Memory B cell (primary cell): ENCODE results near the gene ZNF777.
"Not testable (repeated sequence)": the region's sequence is repeated elsewhere in the genome, so short reads cannot be mapped to it uniquely, and the experiment has no call there.

Experiments
- ATAC-seq: fragments of 150-1000 bp; cut with Tn5 transposase; 2 replicates; pipeline ENCODE4 v1.10.0; 2021; ENCODE audit warnings: low read depth, mild to moderate bottlenecking, moderate library complexity
- DNase-seq, 2 donors: peaks; one replicate each; pipeline ENCODE4 v3.0.0; 2022; ENCODE audit warnings: low spot score in 2 of 2
- H3K27ac Mint-ChIP-seq: one replicate; pipeline ENCODE4 v1.8.0; 2022; ENCODE audit warnings: mild to moderate bottlenecking, moderate library complexity, mixed read lengths
- H3K27me3 Mint-ChIP-seq: one replicate; pipeline ENCODE4 v1.8.0; 2022; ENCODE audit warnings: mixed read lengths
- H3K36me3 Mint-ChIP-seq: one replicate; pipeline ENCODE4 v1.8.0; 2022; ENCODE audit warnings: mild to moderate bottlenecking, mixed read lengths
- H3K4me1 Mint-ChIP-seq: one replicate; pipeline ENCODE4 v1.8.0; 2022; ENCODE audit warnings: mixed read lengths
- H3K4me3 Mint-ChIP-seq: one replicate; pipeline ENCODE4 v1.8.0; 2022; ENCODE audit warnings: mild to moderate bottlenecking, moderate library complexity, mixed read lengths
- H3K9me3 Mint-ChIP-seq: one replicate; pipeline ENCODE4 v1.8.0; 2022; ENCODE audit warnings: mixed read lengths

ZNF777 gene

DNA sequence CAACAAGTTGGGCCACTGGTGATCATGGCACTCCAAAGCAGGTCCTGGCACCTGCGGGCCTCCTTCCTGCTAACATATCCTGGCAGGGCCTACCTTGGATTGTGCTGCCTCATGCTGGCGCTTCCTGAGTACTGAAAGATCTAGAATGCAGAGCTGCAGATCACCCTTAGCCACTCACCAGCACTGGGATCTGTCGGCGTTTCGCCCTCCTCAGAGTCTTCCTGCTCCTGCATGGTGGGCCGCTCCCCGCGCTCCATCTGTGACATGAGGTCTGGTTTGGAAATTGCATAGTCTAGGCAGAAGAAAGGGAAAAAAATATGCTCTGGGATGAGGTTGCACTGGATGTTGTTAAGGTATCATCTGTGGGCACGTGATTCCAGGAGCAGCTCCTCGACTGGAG, 10.0 kb downstream of the ZNF777 start:
- ATAC-seq (no peak), DNase-seq (no peak)
- Mint-ChIP-seq H3K4me3 (no peak overlapping the region), H3K27ac (no peak overlapping the region), H3K36me3 (peaks cover 41% of the 10 kb centered on the region), H3K27me3 (no peaks in the 10 kb centered on the region), H3K9me3 (no peaks in the 10 kb centered on the region), H3K4me1 (peaks cover 9% of the 10 kb centered on the region)

DNA sequence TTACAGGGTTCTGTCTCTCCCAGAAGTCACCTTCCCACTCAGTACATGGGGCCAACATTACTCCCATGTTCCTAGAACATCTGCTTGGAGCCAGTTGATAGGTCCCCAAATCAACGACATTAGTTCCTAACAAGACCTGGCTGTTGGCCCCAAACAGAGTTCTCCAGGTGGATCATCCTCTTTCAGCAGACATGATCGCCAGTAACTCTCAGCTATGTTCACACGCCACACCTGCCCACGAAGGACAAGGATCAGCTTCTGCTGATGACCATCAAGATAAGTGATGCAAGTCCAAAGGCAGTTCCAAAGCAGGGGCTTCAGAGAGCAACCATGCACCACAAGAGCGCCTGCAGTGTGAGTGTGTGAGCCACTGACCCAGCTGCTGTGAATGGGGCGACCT, 11.0 kb downstream of the ZNF777 start:
- Mint-ChIP-seq H3K27ac (no peak overlapping the region), H3K4me1 (peaks cover 8% of the 10 kb centered on the region), H3K4me3 (no peak overlapping the region), H3K27me3 (no peaks in the 10 kb centered on the region), H3K9me3 (no peaks in the 10 kb centered on the region), H3K36me3 (peaks cover 40% of the 10 kb centered on the region)
- ATAC-seq (no peak), DNase-seq (no peak)

GRCh38 chr7:149448961-149449360, 11.9 kb downstream of the ZNF777 start:
- H3K4me3 Mint-ChIP-seq = no peak overlapping the region
- no peaks in the 10 kb centered on the region for H3K9me3 Mint-ChIP-seq
- DNase-seq = no peak
- peaks cover 5% of the 10 kb centered on the region for H3K4me1 Mint-ChIP-seq
- H3K27ac Mint-ChIP-seq = no peak overlapping the region
- H3K27me3 Mint-ChIP-seq = no peaks in the 10 kb centered on the region
- peaks cover 38% of the 10 kb centered on the region for H3K36me3 Mint-ChIP-seq
- no peak for ATAC-seq

DNA sequence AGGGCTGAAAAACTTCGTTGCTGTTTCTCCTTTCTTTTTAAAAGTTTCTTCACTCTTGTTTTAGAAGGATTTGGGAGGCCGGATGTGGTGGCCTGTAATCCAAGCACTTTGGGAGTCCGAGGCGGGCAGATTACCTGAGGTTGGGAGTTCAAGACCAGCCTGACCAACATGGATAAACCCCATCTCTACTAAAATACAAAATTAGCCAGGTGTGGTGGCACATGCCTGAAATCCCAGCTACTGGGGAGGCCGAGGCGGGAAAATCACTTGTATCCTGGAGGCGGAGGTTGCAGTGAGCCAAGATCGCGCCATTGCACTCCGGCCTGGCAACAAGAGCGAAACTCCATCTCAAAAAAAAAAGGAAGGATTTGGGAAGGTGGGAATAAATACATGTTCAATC, 14.8 kb downstream of the ZNF777 start:
- not testable (repeated sequence) for DNase-seq, H3K27me3 Mint-ChIP-seq, H3K9me3 Mint-ChIP-seq, H3K4me1 Mint-ChIP-seq, H3K27ac Mint-ChIP-seq, ATAC-seq, H3K4me3 Mint-ChIP-seq
- peaks cover 36% of the 10 kb centered on the region for H3K36me3 Mint-ChIP-seq

GRCh38 chr7:149444287-149444686, 16.6 kb downstream of the ZNF777 start:
- no peaks in the 10 kb centered on the region for H3K9me3 Mint-ChIP-seq
- H3K4me1 Mint-ChIP-seq = peaks cover 4% of the 10 kb centered on the region
- H3K27ac Mint-ChIP-seq = no peak overlapping the region
- no peak for ATAC-seq
- DNase-seq = no peak
- peaks cover 27% of the 10 kb centered on the region for H3K36me3 Mint-ChIP-seq
- H3K4me3 Mint-ChIP-seq = no peak overlapping the region
- H3K27me3 Mint-ChIP-seq = no peaks in the 10 kb centered on the region

DNA sequence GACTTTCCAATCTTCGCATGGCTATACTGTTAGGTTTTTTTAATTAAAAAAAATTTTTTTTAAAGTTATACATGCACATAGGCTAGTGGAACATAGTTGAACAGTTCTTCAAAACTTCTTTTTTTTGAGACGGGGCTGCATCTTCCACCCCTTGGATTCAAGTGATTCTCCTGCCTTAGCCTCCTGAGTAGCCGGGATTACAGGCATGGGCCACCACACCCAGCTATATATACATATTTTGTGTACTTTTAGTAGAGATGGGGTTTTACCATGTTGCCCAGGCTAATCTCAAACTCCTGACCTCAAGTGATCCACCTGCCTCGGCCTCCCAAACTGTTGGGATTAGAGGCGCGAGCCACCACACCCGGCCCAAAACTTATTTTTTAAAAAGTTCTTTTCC, 17.3 kb downstream of the ZNF777 start:
- peaks cover 4% of the 10 kb centered on the region for H3K4me1 Mint-ChIP-seq
- H3K36me3 Mint-ChIP-seq = peaks cover 31% of the 10 kb centered on the region
- no peak overlapping the region for H3K4me3 Mint-ChIP-seq
- ATAC-seq (no peak), DNase-seq (no peak)
- no peaks in the 10 kb centered on the region for H3K9me3 Mint-ChIP-seq
- H3K27me3 Mint-ChIP-seq = no peaks in the 10 kb centered on the region
- H3K27ac Mint-ChIP-seq = no peak overlapping the region

DNA sequence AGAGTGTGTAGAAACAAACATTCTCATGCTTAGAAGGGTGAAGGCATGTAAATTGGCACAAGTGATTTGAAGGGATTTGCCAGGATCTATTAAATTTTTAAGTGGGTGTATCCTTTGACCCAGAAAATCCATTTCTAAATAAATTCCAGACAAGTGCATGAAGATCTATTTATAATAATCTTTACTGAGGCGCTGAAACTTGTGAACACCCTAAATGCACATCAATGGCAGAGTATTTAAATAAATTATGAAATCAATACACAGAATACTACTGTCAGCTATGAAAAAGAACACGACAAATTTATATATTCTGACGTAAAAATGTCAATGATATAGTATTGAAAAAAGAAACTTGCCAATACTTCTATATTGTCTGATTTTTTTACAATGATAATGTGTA, 17.9 kb downstream of the ZNF777 start:
- Mint-ChIP-seq H3K9me3 (no peaks in the 10 kb centered on the region), H3K36me3 (peaks cover 31% of the 10 kb centered on the region), H3K27me3 (no peaks in the 10 kb centered on the region), H3K4me3 (no peak overlapping the region), H3K4me1 (peaks cover 4% of the 10 kb centered on the region), H3K27ac (no peak overlapping the region)
- DNase-seq (no peak), ATAC-seq (no peak)

DNA sequence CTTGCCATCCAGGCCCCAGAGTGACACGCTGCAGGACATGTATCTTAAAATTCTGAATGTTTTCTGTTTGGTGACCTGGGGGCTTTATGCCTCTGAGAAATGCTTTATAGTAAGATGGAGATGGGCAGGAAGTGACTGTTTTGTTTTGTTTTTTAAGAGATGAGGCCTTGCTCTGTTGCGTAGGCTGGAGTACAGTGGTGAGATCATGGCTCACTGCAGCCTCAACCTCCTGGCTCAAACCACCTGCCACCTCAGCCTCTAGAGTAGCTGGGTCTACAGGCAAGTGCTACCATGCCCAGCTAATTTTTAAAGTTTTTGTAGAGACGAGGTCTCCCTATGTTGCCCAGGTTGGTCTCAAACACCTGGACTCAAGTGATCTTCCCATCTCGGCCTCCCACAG, 20.6 kb downstream of the ZNF777 start:
- Mint-ChIP-seq H3K36me3 (peaks cover 26% of the 10 kb centered on the region), H3K27ac (no peak overlapping the region), H3K4me3 (no peak overlapping the region), H3K9me3 (no peaks in the 10 kb centered on the region), H3K4me1 (no peaks in the 10 kb centered on the region), H3K27me3 (no peaks in the 10 kb centered on the region)
- ATAC-seq = no peak
- DNase-seq = no peak

GRCh38 chr7:149436358-149436757, 24.5 kb downstream of the ZNF777 start:
- ATAC-seq (no peak), DNase-seq (no peak)
- H3K4me3 Mint-ChIP-seq = no peak overlapping the region
- H3K4me1 Mint-ChIP-seq = no peaks in the 10 kb centered on the region
- no peaks in the 10 kb centered on the region for H3K9me3 Mint-ChIP-seq
- H3K36me3 Mint-ChIP-seq = peaks cover 38% of the 10 kb centered on the region
- H3K27me3 Mint-ChIP-seq = no peaks in the 10 kb centered on the region
- no peak overlapping the region for H3K27ac Mint-ChIP-seq

GRCh38 chr7:149433124-149433523, 27.7 kb downstream of the ZNF777 start:
- ATAC-seq (no peak), DNase-seq (no peak)
- Mint-ChIP-seq H3K9me3 (no peaks in the 10 kb centered on the region), H3K27me3 (no peaks in the 10 kb centered on the region), H3K36me3 (peaks cover 45% of the 10 kb centered on the region), H3K27ac (no peak overlapping the region), H3K4me3 (no peak overlapping the region), H3K4me1 (no peaks in the 10 kb centered on the region)

- H3K36me3 Mint-ChIP-seq = peaks cover 43% of the 10 kb centered on the region
- DNase-seq = no peak
- H3K4me3 Mint-ChIP-seq = no peak overlapping the region
- no peaks in the 10 kb centered on the region for H3K27me3 Mint-ChIP-seq
- no peak overlapping the region for H3K27ac Mint-ChIP-seq
- H3K9me3 Mint-ChIP-seq = no peaks in the 10 kb centered on the region
- no peak for ATAC-seq
- no peaks in the 10 kb centered on the region for H3K4me1 Mint-ChIP-seq
Measured at GRCh38 chr7:149432121-149432691, 28.7 kb downstream of the ZNF777 start.

DNA sequence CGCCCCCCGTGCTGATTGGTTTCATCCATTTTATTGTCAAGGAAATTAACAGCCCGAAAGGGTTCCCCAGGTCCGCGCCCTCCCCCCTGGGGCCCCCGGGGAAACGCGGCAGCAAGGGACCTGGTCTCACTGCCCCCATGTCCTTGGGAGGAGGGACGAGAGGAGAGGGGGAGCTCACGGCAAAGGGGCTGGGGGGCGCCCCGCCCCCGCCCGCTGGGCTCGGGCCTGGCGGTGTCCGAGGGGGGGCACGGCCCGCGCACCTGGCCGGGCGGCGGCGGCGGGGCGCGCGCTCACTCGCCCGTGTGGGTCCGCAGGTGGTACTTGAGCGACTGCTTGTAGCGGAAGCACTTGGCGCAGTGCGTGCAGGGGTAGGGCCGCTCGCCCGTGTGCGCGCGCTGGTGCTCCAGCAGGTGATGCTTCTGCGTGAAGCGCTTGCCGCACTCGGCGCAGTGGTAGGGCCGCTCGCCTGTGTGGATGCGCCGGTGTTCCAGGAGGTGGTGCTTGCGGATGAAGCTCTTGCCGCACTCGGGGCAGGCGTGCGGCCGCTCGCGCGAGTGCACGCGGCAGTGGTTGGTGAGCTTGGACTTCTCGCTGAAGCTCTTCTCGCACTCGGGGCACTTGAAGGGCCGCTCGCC, 29.3 kb downstream of the ZNF777 start:
- Mint-ChIP-seq H3K4me3 (no peak overlapping the region), H3K27me3 (no peaks in the 10 kb centered on the region), H3K4me1 (no peaks in the 10 kb centered on the region), H3K9me3 (no peaks in the 10 kb centered on the region), H3K36me3 (peaks cover 42% of the 10 kb centered on the region), H3K27ac (no peak overlapping the region)
- ATAC-seq (no peak), DNase-seq (no peak)

DNA sequence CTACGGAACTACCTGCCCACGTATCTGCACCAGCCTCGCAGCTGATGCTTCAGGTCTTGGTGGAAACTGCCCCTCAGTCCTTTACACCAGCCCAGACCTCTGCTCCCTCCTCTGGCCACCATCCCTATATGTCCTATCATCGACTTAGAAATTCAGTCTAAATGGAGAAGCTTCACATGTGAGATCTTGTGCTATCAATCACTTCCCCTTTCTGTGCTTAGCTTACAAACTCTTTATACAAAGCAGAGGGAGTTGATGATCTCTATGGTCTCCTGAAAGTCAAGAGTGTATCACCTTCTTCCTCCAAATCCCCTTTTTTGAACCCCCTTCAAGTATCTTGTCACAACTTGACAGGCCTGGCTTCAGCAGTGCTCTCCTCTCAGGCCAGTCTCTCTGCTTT, 30.7 kb downstream of the ZNF777 start:
- Mint-ChIP-seq H3K4me1 (no peaks in the 10 kb centered on the region), H3K27ac (no peak overlapping the region), H3K4me3 (no peak overlapping the region), H3K27me3 (no peaks in the 10 kb centered on the region), H3K36me3 (peaks cover 36% of the 10 kb centered on the region), H3K9me3 (no peaks in the 10 kb centered on the region)
- DNase-seq = no peak
- no peak for ATAC-seq

DNA sequence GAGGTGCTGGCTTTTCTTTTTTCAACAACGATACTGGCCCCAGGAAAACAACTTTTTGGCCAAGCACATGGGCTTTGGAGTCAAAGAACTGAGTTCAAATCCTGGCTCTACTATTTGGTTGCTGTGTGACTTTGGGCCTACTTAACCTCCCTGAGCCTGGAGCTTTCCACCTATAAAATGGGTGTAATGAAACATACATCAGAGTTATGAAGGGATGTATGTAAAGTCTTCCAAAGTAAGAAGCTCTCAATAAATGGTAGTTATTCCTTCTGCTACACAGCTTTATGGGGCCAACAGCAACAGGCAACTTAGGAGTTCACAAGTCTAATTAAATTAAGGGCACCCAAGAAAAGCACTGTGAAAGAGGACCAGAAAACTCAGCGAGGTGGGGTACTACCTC, 33.0 kb downstream of the ZNF777 start:
- ATAC-seq = no peak
- Mint-ChIP-seq H3K9me3 (no peaks in the 10 kb centered on the region), H3K4me1 (no peaks in the 10 kb centered on the region), H3K27ac (no peak overlapping the region), H3K27me3 (no peaks in the 10 kb centered on the region), H3K4me3 (no peak overlapping the region), H3K36me3 (peaks cover 23% of the 10 kb centered on the region)
- no peak for DNase-seq

DNA sequence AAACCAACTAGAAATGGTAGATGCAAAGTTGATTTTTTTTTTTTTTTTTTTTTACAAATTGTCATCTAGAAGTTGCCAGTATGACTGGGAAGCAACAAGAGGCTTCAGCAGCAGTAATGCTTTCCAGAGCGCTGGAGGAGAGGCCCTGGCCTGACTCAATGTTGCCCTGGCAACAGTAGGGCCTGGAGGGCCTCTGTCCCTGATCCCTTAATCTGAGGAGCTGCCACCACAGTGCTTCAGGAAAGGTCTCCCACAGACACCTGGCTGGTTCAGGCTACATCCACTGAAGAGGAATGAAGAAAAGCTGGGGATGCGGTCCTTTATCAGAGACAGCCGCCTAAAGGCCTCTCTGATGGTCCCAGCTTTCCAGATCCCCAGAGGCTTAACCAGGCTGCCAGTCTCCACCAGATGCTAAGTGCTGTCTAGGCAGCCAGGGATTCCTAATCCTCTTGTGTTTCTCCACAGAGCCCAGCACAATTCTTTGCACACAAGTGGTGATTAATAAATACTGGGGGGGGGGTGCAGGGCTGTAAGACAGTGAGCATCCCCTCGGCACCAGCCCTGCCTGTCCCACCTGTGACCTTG, 33.7 kb downstream of the ZNF777 start:
- DNase-seq (no peak), ATAC-seq (no peak)
- Mint-ChIP-seq H3K4me1 (no peaks in the 10 kb centered on the region), H3K27ac (no peak overlapping the region), H3K9me3 (no peaks in the 10 kb centered on the region), H3K4me3 (no peak overlapping the region), H3K27me3 (no peaks in the 10 kb centered on the region), H3K36me3 (peaks cover 17% of the 10 kb centered on the region)
